HepG2 (cell line): Measurements from ENCODE around the gene MLYCD. TPM values are rescaled to one million over a fixed set of nuclear protein-coding genes. Genes with fewer than 3 reads are reported as not detected.

ENCODE experiments used
- ATAC-seq: fragments of 200-7000 bp; cut with Tn5 transposase; 3 replicates; pipeline ENCODE4 v1.9.1; 2020; ENCODE audit warnings: mild to moderate bottlenecking, moderate library complexity
- BruUV-seq: library from RNA; stranded (reverse); fragments of 400-500 nt; replicated peaks from 2 replicates; lab custom pipeline; 2021; lab: Mats Ljungman, UMichigan
- CTCF ChIA-PET: fragments of 300-600 bp; formaldehyde crosslinking; extraction: SDS; loops from one replicate; lab custom pipeline; 2021; ENCODE audit warnings: low total read pairs, inconsistent platforms, low intra/inter-chr PET ratio; lab: Yijun Ruan, JAX
- POLR2A ChIA-PET: fragments of 350-600 bp; sonication (Branson Sonifier 250); formaldehyde crosslinking; loops from one replicate; lab custom pipeline; 2020; ENCODE audit warnings: antibody characterized with exemption, inconsistent platforms; lab: Yijun Ruan, JAX
- DNase-seq: peaks from one replicate; pipeline ENCODE4 v3.0.0-alpha.2; 2015; ENCODE audit warnings: low spot score
- FAIRE-seq: peaks from 3 replicates; lab custom pipeline; 2011; peaks lifted over from hg19 to GRCh38; lab: Jason Lieb, UNC
- H2AFZ ChIP-seq: one replicate; pipeline ENCODE4 v1.6.1; 2011; ENCODE audit warnings: low read length, inconsistent platforms
- H3K27ac ChIP-seq: fragments of 300-600 bp; 3 replicates; pipeline ENCODE4 v1.8.0; 2011; ENCODE audit warnings: mixed run types, mild to moderate bottlenecking, mixed read lengths, low read length, inconsistent platforms; ENCODE audit not compliant: insufficient read depth; ENCODE audit errors: extremely low read length
- H3K27me3 ChIP-seq, 2 experiments: fragments of 200-600 bp in 1 of 2; 2 replicates in 1 of 2; 3 replicates in 1 of 2; pipeline versions ENCODE4 v1.6.0 to v1.8.0; 2011; ENCODE audit warnings: low read length in 2 of 2, mild to moderate bottlenecking in 2 of 2, moderate library complexity in 2 of 2, inconsistent platforms in 1 of 2; ENCODE audit not compliant: insufficient read depth in 2 of 2, control insufficient read depth in 1 of 2
- H3K36me3 ChIP-seq, 2 experiments: fragments of 200-600 bp in 1 of 2; replicated peaks in 1 of 2; 2 replicates in 1 of 2; 3 replicates in 1 of 2; pipeline versions ENCODE4 v1.5.1 to v1.8.0; 2011; ENCODE audit warnings: low read length in 2 of 2, inconsistent platforms in 1 of 2; ENCODE audit not compliant: insufficient read depth in 2 of 2, control insufficient read depth in 1 of 2
- H3K4me1 ChIP-seq: 2 replicates; pipeline ENCODE4 v1.5.1; 2012; ENCODE audit warnings: low read length, inconsistent platforms; ENCODE audit not compliant: insufficient read depth
- H3K4me2 ChIP-seq: 2 replicates; pipeline ENCODE4 v1.6.0; 2011; ENCODE audit warnings: low read depth, low read length, inconsistent platforms
- H3K4me3 ChIP-seq, 3 experiments: fragments of 200-600 bp in 1 of 3; sonication (generic), shearing (Covaris generic) in 1 of 3; replicated peaks in 1 of 3; 2 replicates each; pipeline ENCODE4 v1.5.1; 2011 to 2016; ENCODE audit warnings: low read length in 3 of 3, inconsistent platforms in 2 of 3, low read depth in 2 of 3, mild to moderate bottlenecking in 2 of 3, control low read depth in 1 of 3, mixed read lengths in 1 of 3; ENCODE audit not compliant: insufficient read depth in 1 of 3
- H3K79me2 ChIP-seq: one replicate; pipeline ENCODE4 v1.6.1; 2011; ENCODE audit warnings: low read length, inconsistent platforms; ENCODE audit not compliant: insufficient read depth
- H3K9ac ChIP-seq: 2 replicates; pipeline ENCODE4 v1.6.0; 2011; ENCODE audit warnings: mild to moderate bottlenecking, low read depth, low read length, inconsistent platforms; ENCODE audit not compliant: insufficient read depth
- H3K9me3 ChIP-seq: 2 replicates; pipeline ENCODE4 v1.5.1; 2012; ENCODE audit warnings: mild to moderate bottlenecking, low read length
- H4K20me1 ChIP-seq: 2 replicates; pipeline ENCODE4 v1.6.0; 2011; ENCODE audit warnings: inconsistent platforms, mild to moderate bottlenecking, low read length, moderate library complexity; ENCODE audit not compliant: insufficient read depth
- DNMT1 ChIP-seq: sonication (generic); formaldehyde crosslinking; IDR thresholded peaks from 2 replicates; pipeline ENCODE4 v1.5.1; 2020; ENCODE audit warnings: mild to moderate bottlenecking, missing genetic modification reagents
- GLI4 ChIP-seq: sonication (generic); formaldehyde crosslinking; IDR thresholded peaks from 2 replicates; pipeline ENCODE4 v1.5.1; 2020; ENCODE audit warnings: missing genetic modification reagents, mild to moderate bottlenecking, moderate library complexity, borderline replicate concordance
- HNRNPH1 ChIP-seq: fragments of 200-400 bp; formaldehyde crosslinking; optimal IDR thresholded peaks from 2 replicates; pipeline ENCODE3; 2017; ENCODE audit warnings: mild to moderate bottlenecking, low read depth, low read length
- TBX2 ChIP-seq: sonication (generic); formaldehyde crosslinking; IDR thresholded peaks from 2 replicates; pipeline ENCODE4 v1.5.0; 2020; ENCODE audit warnings: missing genetic modification reagents, mild to moderate bottlenecking, borderline replicate concordance
- ZNF430 ChIP-seq: sonication (generic); formaldehyde crosslinking; IDR thresholded peaks from 2 replicates; pipeline ENCODE4 v1.9.0; 2021; ENCODE audit warnings: mild to moderate bottlenecking, missing genetic modification reagents
- ZNF687 ChIP-seq: sonication (generic); formaldehyde crosslinking; IDR thresholded peaks from 2 replicates; pipeline ENCODE4 v1.5.1; 2020; ENCODE audit warnings: mild to moderate bottlenecking, missing genetic modification reagents, moderate library complexity
- ZNF782 ChIP-seq: sonication (generic); formaldehyde crosslinking; IDR thresholded peaks from 2 replicates; pipeline ENCODE4 v1.4.0; 2020; ENCODE audit warnings: missing genetic modification reagents, mild to moderate bottlenecking, borderline replicate concordance
- whole genome bisulfite sequencing: methylation state at CpG from one replicate; pipeline ENCODE4 v1.1.6; 2017; ENCODE audit warnings: low lambda C conversion rate; 5-methylcytosine and 5-hydroxymethylcytosine counted together
- in situ Hi-C: cut with HindIII; loops from 2 replicates; pipeline ENCODE4 v1.10.0; 2017; ENCODE audit warnings: low pct_unique_long_range_greater_than_20kb; ENCODE audit not compliant: extremely low pct_ligation_motif_present
- intact Hi-C: fragments of 100-400 bp; cut with micrococcal nuclease; formaldehyde crosslinking; loops from one replicate; pipeline ENCODE4 v1.10.0; 2022; ENCODE audit not compliant: unreplicated experiment
- polyA plus RNA-seq, 8 experiments: library from polyadenylated mRNA; depleted of rRNA in 3 of 8; stranded (reverse) in 7 of 8; unstranded in 1 of 8; fragments of >200 nt; fragmentation: Illumina TruSeq in 4 of 8; extraction: Trizol in 4 of 8; gene quantifications; 2 replicates each; pipeline versions ENCODE4 v1.2.1 to v1.2.3, GENCODE V29; 2011 to 2016; ENCODE audit warnings: low read depth in 4 of 8, missing spikeins in 1 of 8, mixed read lengths in 1 of 8; ENCODE audit not compliant: insufficient read depth in 1 of 8
- total RNA-seq, 5 experiments: library from RNA; depleted of rRNA; stranded (reverse); fragments of >200 nt; fragmentation: Illumina TruSeq; extraction: Trizol; gene quantifications; 2 replicates each; pipeline ENCODE4 v1.2.3, GENCODE V29; 2016; ENCODE audit warnings: low read depth in 1 of 5

The MLYCD gene
- total and polyA plus RNA-seq, 2 of the 13 experiments (the other 11 are each of a cell fraction or from before 2014, with no cell fraction given) = 1.8 to 4.0 TPM

GRCh38 chr16:83898463-83899271 is at the start of gene MLYCD (continued):
- no peak for TF ChIP-seq ZNF687 (CRISPR knock-in tag)
- TF ChIP-seq GLI4 (CRISPR knock-in tag) = 0 out of 2 replicates have a peak, but pooled peaks have one; percentile 65
- TF ChIP-seq ZNF430 (CRISPR knock-in tag) = 0 out of 2 replicates have a peak, but pooled peaks have one; percentile 20
- TF ChIP-seq DNMT1 = 0 out of 2 replicates have a peak, but pooled peaks have one; percentile 8
- no peak for TF ChIP-seq ZNF782
- no peak for TF ChIP-seq HNRNPH1
- TF ChIP-seq, all 625 proteins: peak for 95

- no peak overlapping the region for H2AFZ ChIP-seq
- H3K9ac ChIP-seq = no peak overlapping the region
- no peaks in the 10 kb centered on the region for H3K79me2 ChIP-seq
- POLR2A ChIA-PET = no interaction called here
- intact Hi-C loops (no loop called here), in situ Hi-C loops (no loop called here)
- no peak for TF ChIP-seq TBX2 (CRISPR knock-in tag)
- FAIRE-seq (no peak), DNase-seq (no peak), ATAC-seq (no peak)
- H4K20me1 ChIP-seq = no peaks in the 10 kb centered on the region
- H3K36me3 ChIP-seq = no peaks in the 10 kb centered on the region
- no peak overlapping the region for H3K27ac ChIP-seq
- peaks cover 11% of the 10 kb centered on the region for H3K4me1 ChIP-seq
- peaks cover 3 to 38% of the 10 kb centered on the region in 2 experiments; a peak in 4 of 5 replicates for H3K27me3 ChIP-seq
- no peak overlapping the region for H3K4me3 ChIP-seq
- BruUV-seq = no TSS peak
- H3K9me3 ChIP-seq = no peaks in the 10 kb centered on the region
- CTCF ChIA-PET = no interaction called here
- 14% methylated on average over 6 of the region's 6 CpGs for WGBS
- H3K4me2 ChIP-seq = no peak overlapping the region
Observed at GRCh38 chr16:83849421-83849820, 49.5 kb upstream of the MLYCD start.
